Lower leg skin (tissue), 4 donors: Measurements from ENCODE around the gene SUPT5H. TPM values are rescaled to one million over a fixed set of nuclear protein-coding genes. Genes with fewer than 3 reads are reported as not detected.
"Not testable (repeated sequence)": the region's sequence is repeated elsewhere in the genome, so short reads cannot be mapped to it uniquely, and the experiment has no call there.

ENCODE experiments used
- DNase-seq, 2 donors: peaks; one replicate each; pipeline ENCODE4 v3.0.0-alpha.2; 2019; ENCODE audit warnings: low spot score in 2 of 2
- H3K4me3 ChIP-seq: fragments of 200-600 bp; sonication (generic); 2 replicates; pipeline ENCODE4 v1.5.1; 2017; ENCODE audit warnings: mild to moderate bottlenecking, low read depth; ENCODE audit not compliant: poor library complexity, severe bottlenecking
- POLR2A ChIP-seq, 2 donors: fragments of 450-650 bp; IDR thresholded peaks; one replicate each; pipeline ENCODE4 v1.6.1; 2016 to 2017; ENCODE audit warnings: antibody characterized with exemption in 2 of 2, mild to moderate bottlenecking in 1 of 2, moderate library complexity in 1 of 2
- WGBS, 2 donors: methylation state at CpG; one replicate each; pipeline ENCODE4 v1.1.5; 2018; 5-methylcytosine and 5-hydroxymethylcytosine counted together
- intact Hi-C: fragments of 100-400 bp; cut with DNase I; formaldehyde crosslinking; loops from one replicate; pipeline ENCODE4 v1.15.0; 2023; ENCODE audit warnings: low total_unique reads
- total RNA-seq, 4 donors: library from RNA; depleted of rRNA; stranded (reverse); fragments of >200 nt; gene quantifications; one replicate each; pipeline ENCODE4 v1.1.0, GENCODE V29; 2016
- TF ChIP-seq, protein P1 (sequence below), 3 donors: fragments of 450-650 bp; IDR thresholded peaks; one replicate each; pipeline ENCODE4 v1.5.1; 2016; ENCODE audit warnings: antibody characterized with exemption in 3 of 3, mild to moderate bottlenecking in 3 of 3, moderate library complexity in 2 of 3

The SUPT5H gene
- total RNA-seq, 4 donors from 2014 or later, result 70.0 to 102 (median 77.3) TPM

DNA sequence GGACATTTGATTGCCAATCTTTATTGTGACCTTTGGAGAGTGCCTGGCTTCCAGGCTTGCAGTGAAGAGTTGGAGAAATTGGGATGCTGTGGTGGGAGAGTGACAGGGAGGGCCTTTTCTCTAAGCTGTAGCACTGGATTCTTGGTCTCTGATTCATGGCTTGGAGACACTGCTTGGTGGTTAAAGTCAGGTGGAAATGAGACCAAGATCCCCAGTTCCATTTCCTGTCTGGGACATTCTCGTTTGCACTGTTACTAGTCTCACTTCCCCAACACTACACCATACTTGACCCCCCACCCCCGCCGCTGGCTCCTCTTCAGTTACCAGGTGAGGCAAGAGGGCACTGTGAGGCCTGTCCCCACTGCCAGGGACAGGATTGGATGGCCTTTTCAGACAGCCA is 2.9 kb downstream of the SUPT5H start:
- 68 to 70% methylated on average over 3 of the region's 3 CpGs for WGBS, 2 donors
- DNase-seq, result no peak
- intact Hi-C loops, result loop anchor here (10.0 kb wide), 1 partner anchor 87 kb away; the partner anchor contains the start of gene EID2B
- TF ChIP-seq POLR2A (IDR thresholded peaks at IDR 0.05), result no peak
- TF ChIP-seq, protein P1, sequence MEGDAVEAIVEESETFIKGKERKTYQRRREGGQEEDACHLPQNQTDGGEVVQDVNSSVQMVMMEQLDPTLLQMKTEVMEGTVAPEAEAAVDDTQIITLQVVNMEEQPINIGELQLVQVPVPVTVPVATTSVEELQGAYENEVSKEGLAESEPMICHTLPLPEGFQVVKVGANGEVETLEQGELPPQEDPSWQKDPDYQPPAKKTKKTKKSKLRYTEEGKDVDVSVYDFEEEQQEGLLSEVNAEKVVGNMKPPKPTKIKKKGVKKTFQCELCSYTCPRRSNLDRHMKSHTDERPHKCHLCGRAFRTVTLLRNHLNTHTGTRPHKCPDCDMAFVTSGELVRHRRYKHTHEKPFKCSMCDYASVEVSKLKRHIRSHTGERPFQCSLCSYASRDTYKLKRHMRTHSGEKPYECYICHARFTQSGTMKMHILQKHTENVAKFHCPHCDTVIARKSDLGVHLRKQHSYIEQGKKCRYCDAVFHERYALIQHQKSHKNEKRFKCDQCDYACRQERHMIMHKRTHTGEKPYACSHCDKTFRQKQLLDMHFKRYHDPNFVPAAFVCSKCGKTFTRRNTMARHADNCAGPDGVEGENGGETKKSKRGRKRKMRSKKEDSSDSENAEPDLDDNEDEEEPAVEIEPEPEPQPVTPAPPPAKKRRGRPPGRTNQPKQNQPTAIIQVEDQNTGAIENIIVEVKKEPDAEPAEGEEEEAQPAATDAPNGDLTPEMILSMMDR (IDR thresholded peaks at IDR 0.05), result no peak
- H3K4me3 ChIP-seq, result no peak overlapping the region

DNA sequence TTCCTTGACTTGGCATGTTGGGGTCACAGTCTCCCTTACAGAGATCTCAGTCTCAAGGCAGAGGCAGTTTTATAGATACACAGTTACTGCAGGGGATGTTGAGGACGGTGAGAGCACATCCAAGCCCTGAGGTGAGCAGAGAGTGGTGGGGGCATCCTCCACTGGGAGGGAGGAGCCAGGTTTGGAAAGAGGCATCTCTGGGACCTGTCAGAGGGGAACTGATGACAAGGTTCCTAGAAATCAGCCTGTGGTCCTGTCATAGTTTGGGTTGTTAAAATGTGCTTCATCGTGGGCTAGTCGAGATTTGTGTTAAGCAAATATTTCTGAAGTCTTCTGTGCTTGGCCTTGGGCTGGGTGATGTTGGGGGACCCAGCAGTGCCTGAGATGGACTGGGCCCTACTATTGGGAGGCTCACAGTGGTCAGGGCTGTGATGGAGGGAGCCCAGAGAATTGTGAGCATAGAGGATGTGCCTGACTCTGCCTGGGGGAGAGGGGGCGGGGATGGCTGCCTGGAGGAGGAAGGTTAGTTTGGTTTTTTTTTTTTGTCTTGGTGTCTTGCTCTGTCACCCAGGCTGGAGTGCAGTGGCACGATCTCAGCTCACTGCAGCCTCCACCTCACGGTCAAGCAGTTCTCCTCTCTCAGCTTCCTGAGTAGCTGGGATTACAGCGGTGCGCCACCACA is 3.9 kb downstream of the SUPT5H start:
- no peak overlapping the region for H3K4me3 ChIP-seq
- no peak for DNase-seq
- 75 to 79% methylated on average over 8 of the region's 8 CpGs for WGBS, 2 donors
- no peak for TF ChIP-seq POLR2A (IDR thresholded peaks at IDR 0.05)
- TF ChIP-seq, protein P1 (IDR thresholded peaks at IDR 0.05), result no peak
- intact Hi-C loops, result loop anchor here (10.0 kb wide), 1 partner anchor 86 kb away; the partner anchor contains the start of gene EID2B

DNA sequence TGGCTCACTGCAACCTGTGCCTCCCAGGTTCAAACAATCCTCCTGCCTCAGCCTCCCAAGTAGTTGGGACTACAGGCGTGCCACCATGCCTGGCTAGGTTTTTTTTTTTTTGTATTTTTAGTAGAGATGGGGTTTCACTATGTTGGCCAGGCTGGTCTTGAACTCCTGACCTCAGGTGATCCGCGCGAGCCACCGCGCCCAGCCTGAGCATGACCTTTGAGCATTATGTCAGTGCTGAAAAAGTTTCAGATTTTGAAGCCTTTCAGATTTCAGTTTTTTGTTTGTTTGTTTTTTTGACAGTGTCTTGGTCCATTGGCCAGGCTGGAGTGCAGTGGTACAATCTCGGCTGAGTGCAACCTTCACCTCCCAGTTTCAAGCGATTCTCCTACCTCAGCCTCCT is 5.9 kb downstream of the SUPT5H start:
- DNase-seq, intact Hi-C loops, H3K4me3 ChIP-seq: not testable (repeated sequence)
- 95 to 97% methylated on average over 8 of the region's 8 CpGs for WGBS, 2 donors

DNA sequence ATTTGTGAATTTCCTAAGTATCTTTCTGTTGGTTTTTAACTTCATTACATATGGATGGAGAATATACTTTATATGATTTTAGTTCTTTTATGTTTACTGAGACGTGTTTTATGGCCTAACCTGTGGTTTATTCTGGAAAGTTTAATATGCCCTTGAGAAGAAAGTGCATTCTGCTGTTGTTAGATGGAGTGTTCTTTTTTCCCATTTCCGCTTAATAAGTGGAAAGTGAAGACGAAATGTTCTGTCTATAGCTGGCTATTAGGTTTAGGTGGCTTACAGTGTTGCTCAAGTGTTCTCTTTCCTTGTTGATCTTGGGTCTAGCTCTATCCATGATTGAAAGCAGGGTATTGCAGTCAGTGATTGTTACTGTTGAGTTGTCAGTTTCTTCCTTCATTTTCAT is 18.0 kb downstream of the SUPT5H start:
- H3K4me3 ChIP-seq, result no peak overlapping the region
- 71 to 94% methylated on average over 3 of the region's 3 CpGs for WGBS, 2 donors
- intact Hi-C loops, result no loop called here
- TF ChIP-seq, protein P1 (IDR thresholded peaks at IDR 0.05), result no peak
- no peak for TF ChIP-seq POLR2A (IDR thresholded peaks at IDR 0.05)
- no peak for DNase-seq

DNA sequence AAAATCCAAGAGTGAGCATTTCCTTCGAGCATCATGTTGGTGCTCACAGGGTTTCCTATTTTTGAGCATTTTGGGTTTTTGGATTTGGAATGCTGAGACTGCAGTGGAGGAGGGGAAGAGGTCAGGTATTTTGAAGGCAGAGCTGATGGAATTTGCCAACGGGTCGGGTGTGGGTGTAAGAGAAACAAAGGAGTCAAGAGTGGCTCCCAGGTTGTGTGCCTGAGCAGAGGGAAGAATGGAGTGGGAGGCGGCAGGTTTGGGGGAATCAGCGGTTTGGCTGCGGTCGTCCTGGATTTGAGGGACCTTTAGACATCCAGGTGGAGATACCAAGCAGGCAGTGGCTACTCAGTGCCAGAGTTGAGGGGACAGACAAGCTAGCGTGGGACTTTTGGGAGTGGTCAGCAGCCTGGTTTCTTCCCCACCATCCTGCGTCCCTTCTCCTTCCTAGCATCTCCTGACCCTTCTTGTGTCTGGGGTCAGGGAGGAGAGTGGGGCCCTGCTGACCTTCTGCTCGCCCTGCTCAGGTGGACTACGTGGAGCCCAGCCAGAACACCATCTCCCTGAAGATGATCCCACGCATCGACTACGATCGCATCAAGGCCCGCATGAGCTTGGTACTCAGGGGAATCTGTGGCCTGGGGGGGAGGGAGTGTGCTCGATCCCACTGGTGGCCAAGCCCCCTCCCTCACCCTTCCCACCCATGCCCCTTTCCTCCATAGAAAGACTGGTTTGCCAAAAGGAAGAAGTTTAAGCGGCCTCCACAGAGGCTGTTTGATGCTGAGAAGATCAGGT is 20.8 kb downstream of the SUPT5H start:
- TF ChIP-seq POLR2A (IDR thresholded peaks at IDR 0.05), result no peak
- TF ChIP-seq, protein P1 (IDR thresholded peaks at IDR 0.05), result no peak
- no peak for DNase-seq
- 92 to 93% methylated on average over 18 of the region's 18 CpGs for WGBS, 2 donors
- H3K4me3 ChIP-seq, result no peak overlapping the region
- intact Hi-C loops, result no loop called here

DNA sequence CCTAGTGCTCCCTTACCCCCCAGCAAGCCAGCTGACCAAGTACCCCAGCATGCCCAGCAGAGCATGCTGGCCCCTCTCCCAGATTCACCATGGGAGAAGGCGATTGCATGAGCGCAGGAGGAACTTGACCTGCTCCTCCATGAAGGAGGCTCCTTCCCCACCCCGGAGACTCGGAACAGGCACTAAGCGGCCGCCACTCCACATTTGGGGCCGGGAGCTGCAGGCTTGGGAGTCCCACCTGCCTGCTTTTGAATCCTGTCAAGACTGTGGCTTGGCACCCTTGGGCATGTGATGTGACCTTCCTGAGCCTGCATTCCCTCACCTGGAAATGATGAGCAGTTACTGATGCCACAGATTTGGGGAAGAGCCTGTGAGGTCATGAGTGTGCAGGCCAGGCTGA is 22.6 kb downstream of the SUPT5H start:
- intact Hi-C loops, result no loop called here
- TF ChIP-seq POLR2A (IDR thresholded peaks at IDR 0.05), result no peak
- TF ChIP-seq, protein P1 (IDR thresholded peaks at IDR 0.05), result no peak
- 91 to 95% methylated on average over 7 of the region's 7 CpGs for WGBS, 2 donors
- no peak for DNase-seq
- no peak overlapping the region for H3K4me3 ChIP-seq
